Measurements from ENCODE around the gene HRH1.

The HRH1 gene

DNA sequence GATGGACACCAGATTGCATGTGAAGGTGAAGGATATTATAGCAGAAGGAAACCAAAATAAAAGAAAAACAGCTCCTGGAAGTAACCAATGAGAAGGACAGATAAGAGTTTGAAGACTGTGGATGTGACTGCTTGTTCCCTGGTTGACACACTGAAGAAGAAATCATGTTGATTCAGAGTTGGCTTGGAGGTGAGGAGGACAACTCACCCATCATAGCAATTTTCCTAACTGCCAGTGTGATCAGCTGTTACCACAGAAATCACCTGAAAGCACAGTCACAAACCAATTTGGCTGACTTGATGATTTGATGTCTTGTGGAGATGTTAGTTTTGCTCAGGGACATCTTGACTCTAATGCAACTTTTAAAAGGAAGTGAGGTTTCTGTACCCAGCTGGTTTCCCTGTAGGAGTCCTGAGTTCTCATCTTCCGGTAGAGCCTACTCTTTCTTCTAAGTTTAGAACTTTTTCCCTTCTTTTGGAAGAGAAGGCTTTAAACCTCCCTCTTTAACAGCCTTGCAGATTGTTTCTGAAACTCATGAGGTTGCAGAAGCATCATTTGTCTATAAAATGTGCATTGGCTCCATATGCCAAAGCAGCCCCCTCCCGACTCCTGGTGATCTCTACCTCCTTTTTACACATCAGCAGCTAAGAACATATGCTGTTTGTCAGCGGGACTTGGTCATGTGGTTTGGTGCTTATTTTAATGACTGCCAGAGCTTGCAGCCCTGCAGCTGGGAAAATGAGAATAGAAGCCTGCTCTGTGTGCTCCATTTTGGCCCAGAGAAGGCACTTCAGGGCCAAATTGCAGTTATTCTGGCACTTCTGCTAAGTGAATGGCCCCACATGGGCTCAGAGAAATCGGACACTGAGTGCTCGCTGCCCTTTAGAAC is 128.2 kb downstream of the HRH1 start:
- peak; percentile 35 for DNase-seq (ENCODE audit: low read depth, low spot score)

GRCh38 chr3:11283139-11283475 is 128.8 kb downstream of the HRH1 start:
- no peak for DNase-seq (ENCODE audit: low read depth, low spot score)

GRCh38 chr3:11284011-11284410 is 129.7 kb downstream of the HRH1 start:
- no peak for DNase-seq (ENCODE audit: low read depth, low spot score)

GRCh38 chr3:11285471-11285870 is 131.2 kb downstream of the HRH1 start:
- DNase-seq (ENCODE audit: low read depth, low spot score), result no peak

DNA sequence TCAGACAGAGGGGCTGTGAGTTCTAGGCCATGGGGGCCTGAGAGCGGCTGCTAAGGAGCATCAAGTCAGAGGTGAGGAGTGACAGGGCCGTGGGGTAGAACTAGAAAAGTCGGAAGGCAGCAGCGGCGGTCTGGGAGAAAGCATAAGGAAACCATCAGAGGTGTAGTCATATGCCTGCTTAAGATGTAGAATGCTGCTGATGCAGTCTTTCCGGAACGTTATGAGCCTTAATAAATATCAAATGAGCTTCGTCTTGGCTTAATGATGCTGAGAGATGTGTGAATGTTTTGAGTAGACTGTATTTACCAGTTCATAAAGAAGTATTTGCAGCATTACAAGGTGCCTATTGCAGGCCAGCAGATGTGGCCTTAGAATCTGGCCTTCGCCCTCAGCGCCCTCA is 133.1 kb downstream of the HRH1 start:
- DNase-seq (ENCODE audit: low read depth, low spot score), result no peak

DNA sequence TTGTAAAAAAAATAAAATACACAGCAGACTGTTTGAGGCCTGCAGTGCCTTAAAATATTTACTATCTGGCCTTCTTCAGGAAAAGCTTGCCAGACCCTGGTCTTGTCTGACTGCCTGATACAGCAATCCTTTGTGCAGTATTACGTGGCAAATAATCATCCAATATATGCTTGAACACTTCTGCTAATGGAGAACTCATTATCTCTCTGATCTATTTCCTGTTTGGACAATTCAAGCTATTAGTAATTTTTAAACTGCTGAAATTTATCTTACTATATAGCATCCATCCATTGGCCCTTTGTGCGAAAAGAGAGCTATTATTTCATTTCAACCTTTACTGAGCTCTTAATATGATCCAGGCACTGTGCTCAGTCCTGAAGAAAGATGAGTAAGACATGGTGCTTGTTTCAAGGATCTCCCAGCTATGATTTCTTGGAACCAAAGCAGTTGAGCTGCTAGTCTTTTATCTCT is 133.8 kb downstream of the HRH1 start:
- peak; percentile 14 for DNase-seq (ENCODE audit: low read depth, low spot score)

- peak; percentile 86 for DNase-seq (ENCODE audit: low read depth, low spot score)
Observed at GRCh38 chr3:11288786-11289637, 134.7 kb downstream of the HRH1 start.

- DNase-seq (ENCODE audit: low read depth, low spot score), result no peak
Observed at GRCh38 chr3:11289864-11290263, 135.6 kb downstream of the HRH1 start.

- DNase-seq (ENCODE audit: low read depth, low spot score), result peak; percentile 15
Observed at GRCh38 chr3:11290743-11291680, 136.7 kb downstream of the HRH1 start.

DNA sequence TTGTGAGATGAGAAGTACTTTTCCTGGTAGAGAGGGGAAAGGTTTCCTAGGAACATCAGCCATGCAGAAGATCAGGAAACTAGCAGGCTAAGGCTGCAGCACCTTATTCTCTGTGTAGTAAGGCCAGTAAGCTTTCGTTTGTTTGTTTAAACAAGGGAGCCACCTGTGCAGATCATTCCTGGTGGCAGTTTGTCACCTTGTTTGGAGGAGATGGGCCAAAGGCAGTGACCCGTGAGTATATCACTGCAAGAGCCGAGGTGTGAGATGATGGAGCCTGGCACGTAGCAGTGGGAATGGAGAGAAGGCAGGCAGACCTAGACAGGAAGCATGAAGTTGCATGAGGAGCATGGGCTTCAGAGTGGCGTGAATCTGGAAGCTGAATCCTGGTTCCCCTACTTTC is 137.5 kb downstream of the HRH1 start:
- DNase-seq (ENCODE audit: low read depth, low spot score), result no peak

DNA sequence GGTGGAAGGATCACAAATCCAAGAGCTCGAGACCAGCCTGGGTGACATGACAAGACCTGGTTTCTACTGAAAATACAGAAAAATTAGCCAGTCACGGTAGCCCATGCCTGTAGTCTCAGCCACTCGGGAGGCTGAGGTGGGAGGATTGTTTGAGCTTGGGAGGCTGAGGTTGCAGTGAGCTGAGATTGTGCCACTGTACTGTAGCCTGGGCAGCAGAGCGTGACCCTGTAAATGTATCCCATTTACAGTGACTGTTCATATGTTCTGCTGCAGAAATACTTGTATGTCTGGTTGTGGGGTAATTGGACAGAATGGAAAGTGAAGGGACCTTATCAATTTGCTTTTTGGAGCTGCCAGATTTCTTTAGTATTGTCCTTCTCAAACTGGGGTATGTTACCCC is 142.8 kb downstream of the HRH1 start:
- DNase-seq (ENCODE audit: low read depth, low spot score), result no peak

DNA sequence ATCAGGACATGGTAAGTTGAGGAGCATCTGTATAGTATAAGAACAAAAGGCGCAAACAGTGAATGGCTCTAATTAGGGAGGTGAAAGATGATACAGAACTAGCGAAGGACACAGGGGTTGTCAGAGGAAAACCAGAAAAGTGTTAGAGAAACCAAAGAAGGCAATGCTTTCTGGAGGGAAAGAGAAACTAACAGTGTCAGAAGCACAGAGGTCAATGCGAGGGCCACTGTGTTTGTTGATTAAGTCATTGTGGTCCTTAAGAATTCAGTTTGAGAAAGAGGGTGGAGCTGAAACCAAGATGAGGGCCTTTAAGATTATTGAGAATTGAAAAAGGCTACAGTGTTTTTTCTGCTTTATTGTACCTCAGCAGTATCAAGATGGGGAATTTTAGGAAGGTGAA is 146.7 kb downstream of the HRH1 start:
- DNase-seq (ENCODE audit: low read depth, low spot score), result peak; percentile 29

DNA sequence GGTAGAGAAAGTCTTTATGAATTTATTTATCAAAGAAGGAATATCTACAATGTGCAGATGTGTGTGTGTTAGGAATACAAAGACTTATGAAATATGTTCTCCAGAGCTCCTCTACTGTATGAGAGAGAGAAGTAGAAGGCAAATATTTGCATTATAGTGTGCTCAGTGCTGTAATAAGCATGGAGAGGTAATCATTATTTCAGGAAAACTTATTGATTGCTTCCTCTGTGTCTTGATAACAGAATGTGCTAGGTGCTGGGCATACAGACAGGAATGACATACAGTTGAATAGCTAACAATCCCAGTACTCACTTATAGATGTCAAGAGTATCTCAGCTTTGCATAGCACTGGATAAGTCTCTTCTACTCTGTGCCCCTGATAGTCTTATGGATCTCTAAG is 148.2 kb downstream of the HRH1 start:
- DNase-seq (ENCODE audit: low read depth, low spot score), result no peak

DNA sequence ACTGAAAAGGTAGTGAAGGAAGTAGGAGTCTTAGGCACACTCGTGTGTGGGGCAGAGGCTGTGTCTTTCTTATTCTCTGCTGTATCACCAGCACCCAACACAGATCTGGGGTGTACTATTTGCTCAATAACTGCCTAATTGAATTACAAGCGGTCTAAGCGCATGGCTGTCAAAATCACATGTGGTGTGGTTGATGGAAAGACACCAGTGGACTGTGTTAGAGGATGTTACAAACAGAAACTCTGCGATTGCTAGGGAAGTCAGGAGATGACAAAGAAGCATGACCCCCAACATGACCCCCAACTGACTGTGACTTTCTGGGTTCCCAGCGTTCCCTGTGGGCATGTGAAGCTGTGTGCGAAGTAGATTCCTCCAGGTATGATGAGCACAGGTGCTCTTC is 149.9 kb downstream of the HRH1 start:
- DNase-seq (ENCODE audit: low read depth, low spot score), result no peak

GRCh38 chr3:11305509-11305908 is 151.2 kb downstream of the HRH1 start:
- peak; percentile 37 for DNase-seq (ENCODE audit: low read depth, low spot score)

DNA sequence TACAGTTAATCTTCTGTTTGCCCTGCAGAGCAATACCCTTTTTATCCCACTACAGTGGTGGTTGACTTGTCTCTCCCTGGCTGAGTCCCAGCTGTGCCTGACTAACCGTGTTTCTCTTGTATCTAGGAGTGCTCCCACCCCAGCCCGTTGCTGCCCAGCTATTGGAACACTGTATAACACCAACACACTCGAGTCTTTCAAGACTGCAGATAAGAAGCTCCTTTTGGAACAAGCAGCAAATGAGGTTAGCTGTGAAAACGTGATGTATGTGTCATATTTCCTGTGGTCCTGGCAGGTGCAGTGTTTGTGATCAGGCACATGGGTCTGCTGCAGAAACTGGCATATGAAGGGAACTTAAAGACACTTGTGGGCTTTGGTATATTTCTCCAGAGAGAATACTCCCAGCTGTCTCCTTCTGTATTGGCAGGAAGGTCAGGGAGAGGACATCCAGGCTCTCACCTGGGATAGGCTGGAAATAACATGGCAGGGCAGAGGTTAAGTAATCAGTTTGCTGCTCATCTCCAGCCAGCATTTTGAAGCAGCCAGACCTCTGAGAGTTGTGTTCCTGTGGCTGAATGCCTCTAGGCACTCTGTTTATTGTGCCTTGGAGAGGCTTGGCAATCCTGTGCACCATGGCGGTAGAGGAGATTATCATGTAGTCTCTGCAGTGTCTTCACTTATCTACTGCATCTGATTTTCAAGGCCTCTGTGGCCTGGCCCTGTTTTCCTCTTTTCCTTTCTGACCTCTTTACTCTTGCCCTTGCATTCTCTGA is 152.7 kb downstream of the HRH1 start:
- DNase-seq (ENCODE audit: low read depth, low spot score), result peak; percentile 44

- DNase-seq (ENCODE audit: low read depth, low spot score), result no peak
Observed at GRCh38 chr3:11307830-11308432, 153.6 kb downstream of the HRH1 start.

GRCh38 chr3:11310258-11310657 is 156.0 kb downstream of the HRH1 start:
- no peak for DNase-seq (ENCODE audit: low read depth, low spot score)

DNA sequence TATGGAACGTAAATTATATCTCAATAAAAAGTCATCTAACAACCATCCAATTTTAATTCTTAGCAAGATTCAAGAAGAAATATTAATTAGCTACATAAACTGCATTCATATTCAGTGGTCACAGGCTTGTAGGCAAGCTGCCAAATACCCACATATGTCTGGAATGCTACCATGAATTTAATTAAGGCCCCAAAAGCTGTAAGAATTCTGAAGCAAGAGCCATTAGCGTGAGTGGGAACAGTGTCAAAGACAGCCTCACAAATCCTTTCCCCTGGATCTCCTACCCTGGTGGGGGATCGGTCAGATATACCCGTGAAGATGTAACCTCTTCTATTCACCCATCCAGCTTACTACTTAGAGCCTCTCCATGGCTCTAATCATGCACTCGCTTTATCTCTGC is 157.9 kb downstream of the HRH1 start:
- peak; percentile 49 for DNase-seq (ENCODE audit: low read depth, low spot score)

Measured in astrocyte of the hippocampus (primary cell).